Fibroblast of mammary gland (primary cell): ENCODE results near the gene EPAS1.

ENCODE experiments used
- DNase-seq: peaks from one replicate; pipeline ENCODE4 v3.0.0-alpha.2; 2010; ENCODE audit warnings: low read depth
- H3K4me3 ChIP-seq: 2 replicates; pipeline ENCODE4 v1.5.1; 2011; ENCODE audit warnings: low read depth, mild to moderate bottlenecking, low read length, moderate library complexity; ENCODE audit not compliant: control insufficient read depth
- CTCF ChIP-seq: conservative IDR thresholded peaks from 2 replicates; pipeline ENCODE4 v1.5.1; 2011; ENCODE audit warnings: low read depth, low read length, inconsistent platforms; ENCODE audit not compliant: control insufficient read depth, insufficient read depth

The EPAS1 gene

DNA sequence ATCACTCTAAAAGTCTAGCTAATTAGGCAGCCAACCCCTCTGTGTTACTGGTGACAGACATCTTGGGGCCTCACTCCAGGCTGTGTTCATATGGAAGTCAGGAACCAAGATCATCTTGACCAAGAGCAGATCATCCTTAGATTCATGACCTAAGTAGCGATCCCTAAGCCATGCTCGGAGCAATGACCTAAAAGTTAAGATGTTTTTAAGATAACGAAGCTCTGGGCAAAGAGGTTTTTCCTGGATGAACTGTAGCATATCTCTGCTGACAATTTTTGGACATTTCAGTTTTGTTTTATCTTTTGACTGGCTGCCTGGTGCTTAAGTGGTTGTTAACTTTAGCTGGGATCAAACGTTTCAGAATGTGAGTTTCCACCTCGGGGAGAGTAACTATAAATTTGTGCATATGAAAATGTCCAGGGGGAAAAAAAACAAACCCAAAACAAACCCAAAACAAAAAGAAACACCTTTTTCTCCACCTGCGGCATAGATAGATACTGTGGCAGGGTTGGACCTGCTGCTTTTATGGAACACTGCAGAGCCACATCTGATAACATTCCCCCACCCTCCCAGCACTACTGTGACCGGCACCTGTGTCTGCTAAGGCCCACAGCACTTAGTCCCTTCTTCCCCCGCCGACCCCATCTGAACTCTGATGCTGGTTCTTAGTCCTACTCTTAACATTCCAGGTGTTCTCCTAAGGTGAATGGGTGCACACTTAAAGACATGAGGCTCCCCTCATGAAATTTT, 45.5 kb downstream of the EPAS1 start:
- DNase-seq: no peak
- no peak for TF ChIP-seq CTCF

GRCh38 chr2:46344706-46345105, 47.5 kb downstream of the EPAS1 start:
- H3K4me3 ChIP-seq: no peak overlapping the region
- no peak for TF ChIP-seq CTCF
- DNase-seq: peak; percentile 19

More for the DNA sequence above, 45.5 kb downstream of the EPAS1 start:
- H3K4me3 ChIP-seq: no peak overlapping the region

- DNase-seq: no peak
- TF ChIP-seq CTCF: no peak
- no peak overlapping the region for H3K4me3 ChIP-seq
These were observed 48.6 kb downstream of the EPAS1 start for GRCh38 chr2:46345775-46346174.

- DNase-seq: no peak
- no peak overlapping the region for H3K4me3 ChIP-seq
- TF ChIP-seq CTCF: no peak
These were observed 49.5 kb downstream of the EPAS1 start for GRCh38 chr2:46346719-46347118.

DNA sequence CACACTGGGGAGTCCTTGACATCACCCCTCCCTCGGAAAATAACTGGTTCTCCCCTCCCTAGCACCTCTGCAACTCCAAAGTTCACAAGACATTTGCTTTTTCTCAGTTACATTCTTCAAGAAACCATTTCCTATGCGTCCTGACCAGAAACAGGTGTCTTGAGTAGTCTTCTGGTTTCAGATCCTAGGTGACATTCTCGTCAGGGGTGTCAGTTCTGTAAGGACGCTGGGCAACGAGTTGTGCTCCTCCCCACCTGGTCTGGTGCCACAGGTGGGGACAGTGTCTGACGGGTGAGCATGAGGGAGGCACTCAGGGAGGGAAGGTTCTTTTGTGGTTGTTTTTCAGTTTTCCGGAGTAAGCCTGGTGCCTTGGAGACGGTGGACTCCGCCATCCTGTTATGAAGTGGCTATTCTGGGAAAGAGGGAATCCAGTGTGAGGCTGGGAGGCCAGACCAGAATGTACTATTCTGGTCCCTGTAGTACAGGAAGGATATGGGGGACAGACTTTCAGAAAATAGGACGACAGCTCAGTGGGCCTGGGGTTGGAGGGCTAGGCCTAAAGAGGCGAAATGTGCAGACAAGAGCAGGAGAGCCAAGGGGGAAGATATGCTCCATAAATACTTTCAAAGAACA, 50.6 kb downstream of the EPAS1 start:
- no peak for TF ChIP-seq CTCF
- DNase-seq: no peak
- H3K4me3 ChIP-seq: no peak overlapping the region

GRCh38 chr2:46349115-46349547, 51.9 kb downstream of the EPAS1 start:
- DNase-seq: no peak
- no peak for TF ChIP-seq CTCF
- no peak overlapping the region for H3K4me3 ChIP-seq
